Measurements from ENCODE around the gene SGCD.

The SGCD gene

DNA sequence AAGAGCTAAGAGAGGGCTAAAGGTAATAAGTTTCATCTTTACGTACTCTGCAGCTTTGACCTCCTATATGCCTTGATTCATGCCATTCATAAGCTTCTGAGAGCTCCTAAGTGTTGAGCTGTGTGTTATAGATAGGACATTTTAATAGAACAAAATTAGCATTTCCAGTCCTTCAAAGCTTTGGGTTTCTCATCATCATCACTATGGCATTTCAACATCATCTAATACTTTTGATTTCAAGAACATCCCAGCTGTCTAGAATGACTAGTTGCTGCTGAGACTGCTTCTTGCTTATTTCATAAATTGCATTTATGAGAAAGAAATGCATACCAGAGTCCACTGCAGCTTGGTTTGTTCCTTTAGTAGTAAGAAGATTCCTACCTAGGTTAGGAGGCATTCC lies 201.7 kb downstream of the SGCD start:
- POLR2A ChIA-PET, result no interaction called here
- TF ChIP-seq, protein P1, sequence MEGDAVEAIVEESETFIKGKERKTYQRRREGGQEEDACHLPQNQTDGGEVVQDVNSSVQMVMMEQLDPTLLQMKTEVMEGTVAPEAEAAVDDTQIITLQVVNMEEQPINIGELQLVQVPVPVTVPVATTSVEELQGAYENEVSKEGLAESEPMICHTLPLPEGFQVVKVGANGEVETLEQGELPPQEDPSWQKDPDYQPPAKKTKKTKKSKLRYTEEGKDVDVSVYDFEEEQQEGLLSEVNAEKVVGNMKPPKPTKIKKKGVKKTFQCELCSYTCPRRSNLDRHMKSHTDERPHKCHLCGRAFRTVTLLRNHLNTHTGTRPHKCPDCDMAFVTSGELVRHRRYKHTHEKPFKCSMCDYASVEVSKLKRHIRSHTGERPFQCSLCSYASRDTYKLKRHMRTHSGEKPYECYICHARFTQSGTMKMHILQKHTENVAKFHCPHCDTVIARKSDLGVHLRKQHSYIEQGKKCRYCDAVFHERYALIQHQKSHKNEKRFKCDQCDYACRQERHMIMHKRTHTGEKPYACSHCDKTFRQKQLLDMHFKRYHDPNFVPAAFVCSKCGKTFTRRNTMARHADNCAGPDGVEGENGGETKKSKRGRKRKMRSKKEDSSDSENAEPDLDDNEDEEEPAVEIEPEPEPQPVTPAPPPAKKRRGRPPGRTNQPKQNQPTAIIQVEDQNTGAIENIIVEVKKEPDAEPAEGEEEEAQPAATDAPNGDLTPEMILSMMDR (IDR thresholded peaks at IDR 0.05; ENCODE audit: insufficient read depth, low read length, missing control alignments), result no peak
- H3K4me3 ChIP-seq (ENCODE audit: low read depth, low read length), result no peak overlapping the region
- DNase-seq (ENCODE audit: low read depth, low spot score), result no peak
- CTCF ChIA-PET, result interaction anchor here (1.3 to 2.1 kb wide), 2 partner anchors 20 to 585 kb away, joined by 4 to 6 read pairs; no protein-coding TSS in a partner anchor

DNA sequence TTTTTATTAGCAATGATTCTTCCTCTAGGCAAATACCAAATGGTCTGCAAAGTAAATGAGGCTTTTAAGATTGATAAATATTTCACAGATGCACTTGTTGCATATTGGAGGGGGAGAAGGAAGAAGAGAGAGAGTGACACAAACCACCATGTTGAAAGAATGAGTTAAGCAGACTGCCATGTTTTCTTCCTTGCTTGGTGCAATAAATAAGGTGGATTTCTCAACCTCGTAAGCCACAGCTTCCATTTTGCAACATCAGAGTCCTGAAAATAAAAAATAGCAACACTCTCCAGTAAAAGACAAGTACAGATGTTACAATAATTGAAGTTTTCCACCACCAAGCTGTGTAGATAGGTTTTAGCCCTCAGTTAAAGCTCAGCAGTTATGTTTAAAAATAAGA lies 202.9 kb downstream of the SGCD start:
- ChIA-PET CTCF (interaction anchor here (0.6 to 2.1 kb wide), 3 partner anchors 19 to 123 kb away, joined by 3 to 6 read pairs (median 3); no protein-coding TSS in a partner anchor), POLR2A (no interaction called here)
- TF ChIP-seq, protein P1 (IDR thresholded peaks at IDR 0.05; ENCODE audit: insufficient read depth, low read length, missing control alignments), result no peak
- no peak overlapping the region for H3K4me3 ChIP-seq (ENCODE audit: low read depth, low read length)
- DNase-seq (ENCODE audit: low read depth, low spot score), result no peak

DNA sequence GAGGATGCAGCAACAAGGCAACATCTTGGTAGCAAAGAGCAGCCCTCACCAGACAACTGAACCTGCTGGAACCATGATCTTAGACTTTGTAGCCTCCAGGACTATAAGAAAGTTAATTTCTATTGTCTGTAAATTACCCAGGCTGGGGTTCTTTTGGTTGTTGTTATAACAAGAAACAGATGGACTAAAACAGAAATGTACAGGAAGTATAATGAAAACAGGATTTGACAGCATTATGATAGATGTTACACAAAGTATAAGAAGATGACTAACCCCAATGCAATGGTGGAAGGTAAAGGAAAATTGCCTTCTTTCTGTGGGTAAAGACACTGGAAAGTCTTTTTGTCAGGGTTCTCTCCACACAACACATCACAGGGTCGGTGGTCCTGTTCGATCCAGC lies 204.2 kb downstream of the SGCD start:
- H3K4me3 ChIP-seq (ENCODE audit: low read depth, low read length), result no peak overlapping the region
- CTCF ChIA-PET, result no interaction called here
- TF ChIP-seq, protein P1 (IDR thresholded peaks at IDR 0.05; ENCODE audit: insufficient read depth, low read length, missing control alignments), result no peak

DNA sequence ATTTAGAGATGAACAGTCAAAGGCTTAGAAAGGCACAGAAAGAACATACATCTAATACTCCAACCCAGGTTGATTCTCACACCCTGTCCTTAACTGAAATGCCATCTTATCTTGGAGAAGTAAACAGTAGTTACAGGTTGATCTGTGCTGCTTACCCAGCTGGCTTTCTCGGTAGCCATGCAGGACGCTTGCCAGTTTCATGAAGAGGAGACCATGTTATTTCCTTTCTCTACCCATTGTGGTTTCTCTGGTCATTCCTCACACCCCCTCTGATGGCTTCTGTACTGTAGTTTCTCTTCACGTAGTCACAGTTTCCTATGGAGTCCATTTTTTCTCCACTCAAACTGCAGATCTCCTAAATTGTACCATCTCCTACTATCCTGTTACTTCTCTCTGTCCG lies 206.0 kb downstream of the SGCD start:
- TF ChIP-seq, protein P1 (IDR thresholded peaks at IDR 0.05; ENCODE audit: insufficient read depth, low read length, missing control alignments), result no peak
- H3K4me3 ChIP-seq (ENCODE audit: low read depth, low read length), result no peak overlapping the region
- CTCF ChIA-PET, result no interaction called here
- POLR2A ChIA-PET, result no interaction called here
- DNase-seq (ENCODE audit: low read depth, low spot score), result no peak

More for the DNA sequence above, 204.2 kb downstream of the SGCD start:
- POLR2A ChIA-PET, result no interaction called here
- no peak for DNase-seq (ENCODE audit: low read depth, low spot score)

DNA sequence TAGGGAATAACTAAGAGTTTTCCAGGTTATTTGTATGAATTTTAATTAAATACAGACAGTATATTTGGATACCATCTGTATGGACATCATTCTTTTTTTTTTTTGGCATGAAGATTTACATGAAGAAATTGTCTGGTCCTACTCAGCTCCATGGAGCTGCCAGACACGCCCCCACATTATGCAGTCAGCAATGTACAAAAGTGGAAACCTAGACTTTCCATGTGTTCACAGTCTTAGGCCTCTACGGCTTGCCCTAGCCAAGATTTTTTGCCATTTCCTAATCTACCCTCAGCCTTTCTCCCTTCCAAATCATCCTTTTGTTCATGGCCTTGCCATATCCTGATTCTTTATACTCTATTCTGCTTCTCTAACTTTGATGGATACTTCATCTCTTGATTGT lies 207.1 kb downstream of the SGCD start:
- H3K4me3 ChIP-seq (ENCODE audit: low read depth, low read length), result no peak overlapping the region
- POLR2A ChIA-PET, result interaction anchor here (1.2 kb wide), 1 partner anchor 51 kb away, joined by 4 read pairs; no protein-coding TSS in a partner anchor
- TF ChIP-seq, protein P1 (IDR thresholded peaks at IDR 0.05; ENCODE audit: insufficient read depth, low read length, missing control alignments), result no peak
- CTCF ChIA-PET, result no interaction called here
- no peak for DNase-seq (ENCODE audit: low read depth, low spot score)

DNA sequence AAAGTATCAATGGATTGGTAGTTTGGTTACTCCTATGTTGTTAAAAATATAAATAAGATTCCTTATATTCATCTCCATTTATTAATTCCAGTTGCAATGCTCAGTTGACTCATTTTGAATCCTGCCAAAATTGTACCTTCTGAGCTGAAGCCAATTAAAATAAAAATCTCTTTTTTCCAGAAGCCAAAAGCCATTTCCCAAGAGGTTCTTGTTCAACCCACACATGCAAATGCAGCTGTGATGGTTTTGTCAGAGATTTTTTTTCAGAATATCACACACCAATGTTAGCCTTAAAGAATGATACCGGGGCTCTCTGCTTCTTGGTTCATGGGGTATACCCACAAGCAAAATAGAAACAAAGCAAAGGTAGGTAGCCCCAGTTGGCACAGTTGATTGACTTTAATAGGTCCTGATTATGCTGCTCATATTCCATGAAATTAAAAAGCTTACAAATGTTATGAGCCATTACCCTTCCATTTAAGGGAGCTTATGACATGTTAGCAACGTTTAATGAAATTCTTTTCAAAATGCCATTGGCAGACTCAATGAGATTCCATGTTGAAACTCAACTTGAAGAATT lies 208.0 kb downstream of the SGCD start:
- no peak for DNase-seq (ENCODE audit: low read depth, low spot score)
- H3K4me3 ChIP-seq (ENCODE audit: low read depth, low read length), result no peak overlapping the region
- TF ChIP-seq, protein P1 (IDR thresholded peaks at IDR 0.05; ENCODE audit: insufficient read depth, low read length, missing control alignments), result no peak
- ChIA-PET POLR2A (interaction anchor here (1.2 kb wide), 1 partner anchor 52 kb away, joined by 4 read pairs; no protein-coding TSS in a partner anchor), CTCF (no interaction called here)

Measured in AG04449 (cell line).